ENCODE results near the gene MAST4.

Gene MAST4

GRCh38 chr5:66967102-66967501, 370.9 kb downstream of the MAST4 start:
- Histone ChIP-seq H3K4me3 (ENCODE audit: low read length) (no peak overlapping the region), H3K36me3 (ENCODE audit: control insufficient read depth, low read length) (no peaks in the 10 kb centered on the region), H3K79me2 (ENCODE audit: control insufficient read depth, low read length) (no peaks in the 10 kb centered on the region), H3K27me3 (ENCODE audit: control insufficient read depth, low read length) (no peaks in the 10 kb centered on the region), H3K4me1 (ENCODE audit: control insufficient read depth, low read length) (no peaks in the 10 kb centered on the region), H3K27ac (ENCODE audit: low read depth, low read length) (no peak overlapping the region), H3K4me2 (ENCODE audit: low read length) (no peak overlapping the region), H4K20me1 (ENCODE audit: control insufficient read depth, insufficient read depth, low read depth, low read length) (no peaks in the 10 kb centered on the region), H3F3A (ENCODE audit: control insufficient read depth, insufficient read depth) (no peaks in the 10 kb centered on the region), H3K9me3 (ENCODE audit: control insufficient read depth, insufficient read depth, low read length) (no peaks in the 10 kb centered on the region), H3K9me2 (replicated peaks; ENCODE audit: control insufficient read depth, low read length) (no peaks in the 10 kb centered on the region)
- TF ChIP-seq CTCF (IDR thresholded peaks at IDR 0.05; ENCODE audit: low read depth, low read length, poor library complexity, severe bottlenecking), result no peak
- TF ChIP-seq EZH2phosphoT487 (IDR thresholded peaks at IDR 0.05; ENCODE audit: borderline replicate concordance, low read length), result no peak

GRCh38 chr5:66967826-66968262, 371.7 kb downstream of the MAST4 start:
- Histone ChIP-seq H3K4me2 (ENCODE audit: low read length) (no peak overlapping the region), H3F3A (ENCODE audit: control insufficient read depth, insufficient read depth) (no peaks in the 10 kb centered on the region), H3K4me1 (ENCODE audit: control insufficient read depth, low read length) (no peaks in the 10 kb centered on the region), H3K27me3 (ENCODE audit: control insufficient read depth, low read length) (no peaks in the 10 kb centered on the region), H3K4me3 (ENCODE audit: low read length) (no peak overlapping the region), H4K20me1 (ENCODE audit: control insufficient read depth, insufficient read depth, low read depth, low read length) (no peaks in the 10 kb centered on the region), H3K79me2 (ENCODE audit: control insufficient read depth, low read length) (no peaks in the 10 kb centered on the region), H3K36me3 (ENCODE audit: control insufficient read depth, low read length) (no peaks in the 10 kb centered on the region), H3K9me2 (replicated peaks; ENCODE audit: control insufficient read depth, low read length) (no peaks in the 10 kb centered on the region), H3K27ac (ENCODE audit: low read depth, low read length) (no peak overlapping the region), H3K9me3 (ENCODE audit: control insufficient read depth, insufficient read depth, low read length) (no peaks in the 10 kb centered on the region)
- TF ChIP-seq EZH2phosphoT487 (IDR thresholded peaks at IDR 0.05; ENCODE audit: borderline replicate concordance, low read length), result no peak
- no peak for TF ChIP-seq CTCF (IDR thresholded peaks at IDR 0.05; ENCODE audit: low read depth, low read length, poor library complexity, severe bottlenecking)

GRCh38 chr5:66969484-66969883, 373.3 kb downstream of the MAST4 start:
- TF ChIP-seq CTCF (IDR thresholded peaks at IDR 0.05; ENCODE audit: low read depth, low read length, poor library complexity, severe bottlenecking), result no peak
- H3K9me2 ChIP-seq (replicated peaks; ENCODE audit: control insufficient read depth, low read length), result no peaks in the 10 kb centered on the region

GRCh38 chr5:66969963-66970362, 373.8 kb downstream of the MAST4 start:
- Histone ChIP-seq H3K27me3 (ENCODE audit: control insufficient read depth, low read length) (no peaks in the 10 kb centered on the region), H3K9me2 (replicated peaks; ENCODE audit: control insufficient read depth, low read length) (no peaks in the 10 kb centered on the region), H3K4me2 (ENCODE audit: low read length) (no peak overlapping the region), H3K36me3 (ENCODE audit: control insufficient read depth, low read length) (no peaks in the 10 kb centered on the region), H3K9me3 (ENCODE audit: control insufficient read depth, insufficient read depth, low read length) (no peaks in the 10 kb centered on the region), H3K4me1 (ENCODE audit: control insufficient read depth, low read length) (no peaks in the 10 kb centered on the region), H3F3A (ENCODE audit: control insufficient read depth, insufficient read depth) (no peaks in the 10 kb centered on the region), H4K20me1 (ENCODE audit: control insufficient read depth, insufficient read depth, low read depth, low read length) (no peaks in the 10 kb centered on the region), H3K79me2 (ENCODE audit: control insufficient read depth, low read length) (no peaks in the 10 kb centered on the region), H3K27ac (ENCODE audit: low read depth, low read length) (no peak overlapping the region), H3K4me3 (ENCODE audit: low read length) (no peak overlapping the region)
- TF ChIP-seq EZH2phosphoT487 (IDR thresholded peaks at IDR 0.05; ENCODE audit: borderline replicate concordance, low read length) (no peak), CTCF (IDR thresholded peaks at IDR 0.05; ENCODE audit: low read depth, low read length, poor library complexity, severe bottlenecking) (no peak)

More at GRCh38 chr5:66969484-66969883, 373.3 kb downstream of the MAST4 start:
- H3K27me3 ChIP-seq (ENCODE audit: control insufficient read depth, low read length), result no peaks in the 10 kb centered on the region
- H3K4me1 ChIP-seq (ENCODE audit: control insufficient read depth, low read length), result no peaks in the 10 kb centered on the region
- H3K9me3 ChIP-seq (ENCODE audit: control insufficient read depth, insufficient read depth, low read length), result no peaks in the 10 kb centered on the region
- no peak overlapping the region for H3K27ac ChIP-seq (ENCODE audit: low read depth, low read length)
- no peak overlapping the region for H3K4me3 ChIP-seq (ENCODE audit: low read length)
- no peaks in the 10 kb centered on the region for H3K79me2 ChIP-seq (ENCODE audit: control insufficient read depth, low read length)
- no peaks in the 10 kb centered on the region for H3F3A ChIP-seq (ENCODE audit: control insufficient read depth, insufficient read depth)
- no peaks in the 10 kb centered on the region for H4K20me1 ChIP-seq (ENCODE audit: control insufficient read depth, insufficient read depth, low read depth, low read length)
- no peaks in the 10 kb centered on the region for H3K36me3 ChIP-seq (ENCODE audit: control insufficient read depth, low read length)
- no peak overlapping the region for H3K4me2 ChIP-seq (ENCODE audit: low read length)

Data from DOHH2 (cell line).